Right lobe of liver (tissue), 6 donors: ENCODE data around the gene ANKRD24. TPM values are rescaled to one million over a fixed set of nuclear protein-coding genes. Genes with fewer than 3 reads are reported as not detected.
"Not testable (repeated sequence)": the region's sequence is repeated elsewhere in the genome, so short reads cannot be mapped to it uniquely, and the experiment has no call there.

Source experiments
- ATAC-seq, 4 donors: fragments of 200-7000 bp; cut with Tn5 transposase; one replicate each; pipeline ENCODE4 v1.9.1; 2020; ENCODE audit warnings: mild to moderate bottlenecking in 4 of 4, moderate library complexity in 4 of 4
- DNase-seq, 3 donors: peaks; one replicate each; pipeline ENCODE4 v3.0.0-alpha.2; 2020
- H3K27ac ChIP-seq, 3 donors: fragments of 200-600 bp; one replicate each; pipeline ENCODE4 v1.8.0; 2022
- H3K27me3 ChIP-seq, 2 donors: fragments of 200-600 bp; one replicate each; pipeline ENCODE4 v1.8.0; 2022
- H3K36me3 ChIP-seq, 4 donors: fragments of 200-600 bp; sonication (generic) in 1 of 4; one replicate each; pipeline versions ENCODE4 v1.5.1 to v1.8.0; 2017 to 2022; ENCODE audit warnings: control low read depth in 1 of 4
- H3K4me1 ChIP-seq, 4 donors: fragments of 200-600 bp; sonication (generic) in 1 of 4; one replicate each; pipeline versions ENCODE4 v1.5.1 to v1.8.0; 2017 to 2022; ENCODE audit warnings: control low read depth in 1 of 4
- H3K4me3 ChIP-seq, 3 donors: fragments of 200-600 bp; one replicate each; pipeline ENCODE4 v1.8.0; 2022
- H3K9me3 ChIP-seq, 4 donors: fragments of 200-600 bp; sonication (generic) in 1 of 4; one replicate each; pipeline versions ENCODE4 v1.5.1 to v1.8.0; 2017 to 2022; ENCODE audit warnings: control low read depth in 1 of 4
- POLR2A ChIP-seq: fragments of 450-650 bp; IDR thresholded peaks from one replicate; pipeline ENCODE4 v1.6.1; 2017; ENCODE audit warnings: antibody characterized with exemption, mild to moderate bottlenecking
- WGBS: methylation state at CpG from one replicate; pipeline ENCODE4 v1.1.6; 2018; ENCODE audit warnings: low coverage, low lambda C conversion rate; ENCODE audit not compliant: insufficient coverage; ENCODE audit errors: missing lambda C conversion rate; 5-methylcytosine and 5-hydroxymethylcytosine counted together
- intact Hi-C, 2 donors: fragments of 100-400 bp; cut with DNase I; formaldehyde crosslinking; loops; one replicate each; pipeline versions ENCODE4 v1.11.2 to v1.14.1; 2022
- total RNA-seq, 6 experiments: library from RNA; depleted of rRNA in 2 of 6; stranded (reverse); fragments of >200 nt in 2 of 6; fragmentation: NEBNext Ultra II Directional in 3 of 6; extraction: Animal tissue kit (Norgen Biotek cat#: 25700) in 3 of 6; gene quantifications; one replicate each; pipeline versions ENCODE4 v1.1.0 to v1.2.4, GENCODE V29; 2016 to 2023
- TF ChIP-seq, protein P1 (sequence below), 4 donors: fragments of 200-600 bp in 3 of 4; fragments of 450-650 bp in 1 of 4; IDR thresholded peaks; one replicate each; pipeline versions ENCODE4 v1.5.1 to v1.8.0; 2016 to 2022; ENCODE audit warnings: antibody characterized with exemption in 4 of 4, mild to moderate bottlenecking in 2 of 4
- donor health status: DM: no; HTN: yes; CAD: no.
- donor health status: DM: no; HTN: no; CAD: no.
- donor health status: DM: no; HTN: no; CAD: no.
- donor health status: DM: no; HTN: yes; CAD: no.
- donor health status: DM: no; HTN: yes; CAD: no.

Gene ANKRD24
- total RNA-seq, 6 experiments from 2014 or later = 1.2 to 4.8 (median 2.7) TPM

DNA sequence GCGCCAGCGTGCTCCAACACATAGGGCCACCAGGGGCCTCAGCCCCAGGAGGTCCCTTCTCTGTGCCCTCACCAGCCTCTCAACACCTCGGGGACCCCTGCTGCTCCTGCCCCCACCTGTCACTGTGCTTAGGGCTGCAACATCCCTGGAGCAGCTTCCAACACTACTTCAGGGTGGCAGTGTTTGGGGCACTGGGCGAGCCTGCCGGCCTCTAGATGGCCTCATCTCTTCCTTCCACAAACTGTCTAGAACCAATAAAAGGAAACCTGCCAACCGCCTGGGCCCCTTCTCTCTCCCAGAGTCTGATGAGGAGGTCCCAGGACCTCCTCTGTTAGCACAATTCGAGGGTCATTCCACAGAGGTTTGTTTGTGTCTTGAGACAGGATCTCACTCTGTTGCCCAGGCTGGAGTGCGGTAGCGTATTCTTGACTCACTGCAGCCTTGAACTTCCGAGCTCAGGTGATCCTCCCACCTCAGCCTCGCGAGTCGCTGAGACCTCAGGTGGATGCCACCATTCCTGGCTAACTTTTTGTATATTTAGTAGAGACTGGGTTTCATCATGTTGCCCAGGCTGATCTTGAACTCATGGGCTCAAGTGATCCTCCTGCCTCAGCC is 86.4 kb downstream of the ANKRD24 start:
- Histone ChIP-seq H3K9me3 (no peaks in the 10 kb centered on the region), H3K27me3 (no peaks in the 10 kb centered on the region), H3K4me1 (peaks cover 0 to 21% (median 8%) of the 10 kb centered on the region in 4 donors), H3K36me3 (peaks cover 0 to 25% (median 2%) of the 10 kb centered on the region in 4 donors), H3K4me3 (no peak overlapping the region), H3K27ac (peak overlapping the region; percentile 66 to 94 (median 69))
- intact Hi-C loops = loop anchor here in 1 of 2 donors (5.0 to 10.0 kb wide), 2 partner anchors 93 to 226 kb away; no protein-coding TSS in a partner anchor
- TF ChIP-seq, protein P1, sequence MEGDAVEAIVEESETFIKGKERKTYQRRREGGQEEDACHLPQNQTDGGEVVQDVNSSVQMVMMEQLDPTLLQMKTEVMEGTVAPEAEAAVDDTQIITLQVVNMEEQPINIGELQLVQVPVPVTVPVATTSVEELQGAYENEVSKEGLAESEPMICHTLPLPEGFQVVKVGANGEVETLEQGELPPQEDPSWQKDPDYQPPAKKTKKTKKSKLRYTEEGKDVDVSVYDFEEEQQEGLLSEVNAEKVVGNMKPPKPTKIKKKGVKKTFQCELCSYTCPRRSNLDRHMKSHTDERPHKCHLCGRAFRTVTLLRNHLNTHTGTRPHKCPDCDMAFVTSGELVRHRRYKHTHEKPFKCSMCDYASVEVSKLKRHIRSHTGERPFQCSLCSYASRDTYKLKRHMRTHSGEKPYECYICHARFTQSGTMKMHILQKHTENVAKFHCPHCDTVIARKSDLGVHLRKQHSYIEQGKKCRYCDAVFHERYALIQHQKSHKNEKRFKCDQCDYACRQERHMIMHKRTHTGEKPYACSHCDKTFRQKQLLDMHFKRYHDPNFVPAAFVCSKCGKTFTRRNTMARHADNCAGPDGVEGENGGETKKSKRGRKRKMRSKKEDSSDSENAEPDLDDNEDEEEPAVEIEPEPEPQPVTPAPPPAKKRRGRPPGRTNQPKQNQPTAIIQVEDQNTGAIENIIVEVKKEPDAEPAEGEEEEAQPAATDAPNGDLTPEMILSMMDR (IDR thresholded peaks at IDR 0.05) = peak; percentile 10 to 42 (median 24)
- TF ChIP-seq POLR2A = no peak
- DNase-seq (no peak), ATAC-seq (peak; percentile 19 to 46 (median 36))
- 4% methylated on average over 3 of the region's 13 CpGs for WGBS

- Histone ChIP-seq H3K9me3 (no peaks in the 10 kb centered on the region), H3K4me3 (no peak overlapping the region), H3K27me3 (no peaks in the 10 kb centered on the region), H3K27ac (no peak overlapping the region), H3K4me1 (peaks cover 0 to 19% (median 6%) of the 10 kb centered on the region in 4 donors), H3K36me3 (peaks cover 0 to 9% (median 0%) of the 10 kb centered on the region in 4 donors)
- DNase-seq (no peak), ATAC-seq (no peak)
- WGBS = 79% methylated on average over 2 of the region's 10 CpGs
- TF ChIP-seq, protein P1 (IDR thresholded peaks at IDR 0.05) = no peak
- no peak for TF ChIP-seq POLR2A
- intact Hi-C loops = no loop called here
Measured at GRCh38 chr19:4272894-4273293, 90.4 kb downstream of the ANKRD24 start.

- intact Hi-C loops, H3K9me3 ChIP-seq, H3K4me3 ChIP-seq, H3K36me3 ChIP-seq, DNase-seq, H3K27ac ChIP-seq, H3K27me3 ChIP-seq: not testable (repeated sequence)
- ATAC-seq = peak; percentile 22 to 72 (median 55)
- WGBS = 15% methylated on average over 6 of the region's 6 CpGs
- H3K4me1 ChIP-seq = peaks cover 0 to 10% (median 2%) of the 10 kb centered on the region in 4 donors
Measured at GRCh38 chr19:4274321-4274686, 91.8 kb downstream of the ANKRD24 start.

Other genes starting within 250 kb of the ANKRD24 start
- gene NMRK2, start 249.6 kb upstream of the ANKRD24 start, total RNA-seq = under 1 TPM in 1 of 6 experiments, not detected in 5; 0.17 TPM
- gene DAPK3, start 211.6 kb upstream of the ANKRD24 start, total RNA-seq = 10 to 100 TPM; 13.1 to 63.7 (median 24.9) TPM
- 1,000 to 10,000 TPM in 4 of 6 experiments, 100 to 1,000 TPM in 2; 933 to 1,231 (median 1,031) TPM for gene EEF2, start 197.2 kb upstream of the ANKRD24 start, total RNA-seq
- 10 to 100 TPM in 5 of 6 experiments, 1 to 10 TPM in 1; 9.9 to 20.0 (median 14.9) TPM for gene PIAS4, start 175.0 kb upstream of the ANKRD24 start, total RNA-seq
- 10 to 100 TPM; 19.0 to 38.5 (median 27.7) TPM for gene ZBTB7A, start 115.8 kb upstream of the ANKRD24 start, total RNA-seq
- 10 to 100 TPM; 50.2 to 75.7 (median 59.8) TPM for gene MAP2K2, start 58.6 kb upstream of the ANKRD24 start, total RNA-seq
- 100 to 1,000 TPM in 4 of 6 experiments, 10 to 100 TPM in 2; 50.5 to 368 (median 199) TPM for gene CREB3L3, start 29.1 kb upstream of the ANKRD24 start, total RNA-seq
- gene SIRT6, start 126 bp upstream of the ANKRD24 start, total RNA-seq = 10 to 100 TPM in 3 of 6 experiments, 1 to 10 TPM in 3; 7.9 to 21.6 (median 10.0) TPM
- 1 to 10 TPM in 5 of 6 experiments, under 1 TPM in 1; 0.73 to 4.1 (median 2.0) TPM for gene EBI3, start 46.8 kb downstream of the ANKRD24 start, total RNA-seq
- 10 to 100 TPM in 1 of 6 experiments, 1 to 10 TPM in 5; 6.4 to 14.1 (median 8.9) TPM for gene YJU2, start 64.4 kb downstream of the ANKRD24 start, total RNA-seq
- gene SHD, start 96.6 kb downstream of the ANKRD24 start, total RNA-seq = 1 to 10 TPM; 1.7 to 9.7 (median 6.4) TPM
- gene TMIGD2, start 119.7 kb downstream of the ANKRD24 start, total RNA-seq = under 1 TPM in 2 of 6 experiments, not detected in 4; 0.24 to 0.32 TPM
- 1 to 10 TPM in 1 of 6 experiments, under 1 TPM in 3, not detected in 2; 0.19 to 2.2 (median 0.52) TPM for gene FSD1, start 121.9 kb downstream of the ANKRD24 start, total RNA-seq
- 10 to 100 TPM; 21.4 to 51.5 (median 43.0) TPM for gene STAP2, start 156.1 kb downstream of the ANKRD24 start, total RNA-seq
- 10 to 100 TPM in 5 of 6 experiments, 1 to 10 TPM in 1; 6.4 to 21.7 (median 19.6) TPM for gene MPND, start 160.9 kb downstream of the ANKRD24 start, total RNA-seq
- gene SH3GL1, start 217.9 kb downstream of the ANKRD24 start, total RNA-seq = 10 to 100 TPM; 22.6 to 47.7 (median 25.2) TPM
- gene CHAF1A, start 220.0 kb downstream of the ANKRD24 start, total RNA-seq = 1 to 10 TPM; 3.1 to 9.2 (median 3.5) TPM